GM06990 (cell line): ENCODE results near the gene SIRT5.

Experiments
- DNase-seq: peaks from one replicate; pipeline ENCODE4 v3.0.0-alpha.2; 2011; ENCODE audit not compliant: insufficient read length; ENCODE audit errors: extremely low read depth
- H3K27me3 ChIP-seq: replicated peaks from 2 replicates; pipeline ENCODE4 v1.6.0; 2011; ENCODE audit warnings: low read length; ENCODE audit not compliant: control insufficient read depth, insufficient read depth
- H3K36me3 ChIP-seq: 2 replicates; pipeline ENCODE4 v1.5.1; 2011; ENCODE audit warnings: low read length; ENCODE audit not compliant: control insufficient read depth, insufficient read depth
- H3K4me3 ChIP-seq: replicated peaks from 2 replicates; pipeline ENCODE4 v1.5.1; 2011; ENCODE audit warnings: low read depth, mild to moderate bottlenecking, control low read depth, low read length
- TF ChIP-seq, protein P1 (sequence below): IDR thresholded peaks from 2 replicates; pipeline ENCODE4 v1.5.1; 2011; ENCODE audit warnings: low read length, control low read depth, mild to moderate bottlenecking, inconsistent platforms; ENCODE audit not compliant: insufficient read depth, poor library complexity, severe bottlenecking

Gene SIRT5

DNA sequence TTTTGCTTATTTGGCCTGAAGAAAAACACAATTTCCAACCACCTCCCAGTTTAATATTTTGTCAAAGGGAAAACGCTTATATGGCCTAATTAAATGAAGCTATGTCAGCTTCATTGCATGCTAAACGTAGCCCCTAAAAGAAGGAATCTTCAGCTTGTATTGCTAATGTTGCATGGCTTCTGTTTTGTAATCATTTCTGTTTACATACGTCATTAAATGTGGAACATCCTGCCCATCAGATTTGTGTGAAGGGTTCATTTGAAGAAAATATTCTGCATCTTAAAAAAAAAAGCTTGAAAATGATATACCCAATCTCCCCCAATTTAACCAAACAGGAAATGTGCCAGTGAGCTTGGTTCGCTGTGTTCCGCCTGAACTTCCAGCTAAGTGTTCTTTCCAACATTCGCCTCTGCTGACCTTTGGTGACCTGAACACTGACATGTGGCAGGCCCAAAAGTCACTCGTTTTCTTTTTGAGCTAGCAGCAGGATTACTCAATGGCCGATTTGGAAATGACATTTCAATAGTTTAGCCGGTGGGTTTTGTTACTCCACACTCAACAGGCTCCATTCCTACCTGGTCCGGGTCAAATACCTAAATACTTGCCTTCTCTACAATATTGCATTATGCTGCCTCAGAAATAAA is 12.7 kb upstream of the SIRT5 start:
- TF ChIP-seq, protein P1, sequence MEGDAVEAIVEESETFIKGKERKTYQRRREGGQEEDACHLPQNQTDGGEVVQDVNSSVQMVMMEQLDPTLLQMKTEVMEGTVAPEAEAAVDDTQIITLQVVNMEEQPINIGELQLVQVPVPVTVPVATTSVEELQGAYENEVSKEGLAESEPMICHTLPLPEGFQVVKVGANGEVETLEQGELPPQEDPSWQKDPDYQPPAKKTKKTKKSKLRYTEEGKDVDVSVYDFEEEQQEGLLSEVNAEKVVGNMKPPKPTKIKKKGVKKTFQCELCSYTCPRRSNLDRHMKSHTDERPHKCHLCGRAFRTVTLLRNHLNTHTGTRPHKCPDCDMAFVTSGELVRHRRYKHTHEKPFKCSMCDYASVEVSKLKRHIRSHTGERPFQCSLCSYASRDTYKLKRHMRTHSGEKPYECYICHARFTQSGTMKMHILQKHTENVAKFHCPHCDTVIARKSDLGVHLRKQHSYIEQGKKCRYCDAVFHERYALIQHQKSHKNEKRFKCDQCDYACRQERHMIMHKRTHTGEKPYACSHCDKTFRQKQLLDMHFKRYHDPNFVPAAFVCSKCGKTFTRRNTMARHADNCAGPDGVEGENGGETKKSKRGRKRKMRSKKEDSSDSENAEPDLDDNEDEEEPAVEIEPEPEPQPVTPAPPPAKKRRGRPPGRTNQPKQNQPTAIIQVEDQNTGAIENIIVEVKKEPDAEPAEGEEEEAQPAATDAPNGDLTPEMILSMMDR = no peak
- no peaks in the 10 kb centered on the region for H3K27me3 ChIP-seq
- DNase-seq = no peak
- H3K36me3 ChIP-seq = no peaks in the 10 kb centered on the region
- no peak overlapping the region for H3K4me3 ChIP-seq

DNA sequence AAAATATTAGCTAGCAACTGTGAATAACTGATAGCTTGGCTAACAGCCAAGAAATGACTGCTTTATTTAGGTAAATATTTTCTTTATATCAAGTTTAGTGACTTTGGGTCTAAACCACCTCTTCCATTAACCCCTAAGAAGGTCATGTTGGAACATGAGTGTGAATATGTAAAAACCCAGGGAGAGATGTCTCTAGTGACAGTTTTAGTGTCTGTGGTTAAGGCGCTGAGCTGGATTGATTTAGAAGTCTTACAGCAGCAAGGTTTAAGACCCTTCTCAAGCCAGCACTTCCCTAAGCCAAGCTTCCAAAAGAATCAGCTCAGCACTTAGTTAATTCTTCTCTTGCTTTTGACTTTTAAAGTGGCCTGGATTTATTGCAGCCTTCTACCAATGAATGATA is 11.4 kb upstream of the SIRT5 start:
- DNase-seq = no peak
- TF ChIP-seq, protein P1 = no peak
- no peaks in the 10 kb centered on the region for H3K27me3 ChIP-seq
- no peak overlapping the region for H3K4me3 ChIP-seq
- H3K36me3 ChIP-seq = no peaks in the 10 kb centered on the region

DNA sequence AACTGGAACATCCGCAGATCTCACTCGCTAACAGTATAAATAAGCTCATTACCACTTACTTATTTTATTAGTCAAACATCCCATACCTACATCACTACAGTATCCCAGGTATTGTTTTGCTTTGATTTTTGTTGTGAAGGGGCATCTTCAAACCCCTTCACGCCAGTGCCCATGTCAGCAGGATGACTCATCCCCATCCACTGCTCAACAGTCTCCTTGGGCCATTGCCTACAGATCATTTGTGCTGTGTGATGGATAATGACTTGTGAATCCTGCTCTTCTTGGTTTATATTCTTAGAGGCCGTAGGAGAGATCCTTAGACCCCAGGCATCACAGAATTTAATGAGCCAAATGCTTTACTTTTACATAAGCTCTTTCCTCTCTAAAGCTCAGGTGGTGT is 8.5 kb upstream of the SIRT5 start:
- Histone ChIP-seq H3K4me3 (no peak overlapping the region), H3K36me3 (no peaks in the 10 kb centered on the region), H3K27me3 (no peaks in the 10 kb centered on the region)
- TF ChIP-seq, protein P1 = no peak
- no peak for DNase-seq

DNA sequence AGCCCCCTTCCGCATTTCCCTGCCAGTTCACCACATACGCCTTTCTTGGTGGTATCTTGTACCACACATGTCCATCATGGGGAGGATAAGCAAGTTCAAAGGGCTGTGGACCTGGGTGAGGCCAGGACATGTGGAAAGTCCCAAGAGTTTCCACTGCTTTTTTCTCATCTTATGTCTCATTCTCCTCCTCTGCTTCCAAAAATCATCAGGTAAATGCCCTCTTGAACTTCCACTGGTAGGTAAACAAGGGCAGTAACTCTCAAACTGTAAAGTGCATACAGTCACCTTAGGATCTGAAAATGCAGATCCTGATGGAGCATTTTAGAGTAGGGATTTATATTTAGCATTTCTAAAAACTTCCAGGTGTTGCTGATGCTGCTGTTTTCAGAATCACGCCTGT is 7.9 kb upstream of the SIRT5 start:
- DNase-seq = no peak
- TF ChIP-seq, protein P1 = no peak
- Histone ChIP-seq H3K36me3 (no peaks in the 10 kb centered on the region), H3K27me3 (no peaks in the 10 kb centered on the region), H3K4me3 (no peak overlapping the region)

DNA sequence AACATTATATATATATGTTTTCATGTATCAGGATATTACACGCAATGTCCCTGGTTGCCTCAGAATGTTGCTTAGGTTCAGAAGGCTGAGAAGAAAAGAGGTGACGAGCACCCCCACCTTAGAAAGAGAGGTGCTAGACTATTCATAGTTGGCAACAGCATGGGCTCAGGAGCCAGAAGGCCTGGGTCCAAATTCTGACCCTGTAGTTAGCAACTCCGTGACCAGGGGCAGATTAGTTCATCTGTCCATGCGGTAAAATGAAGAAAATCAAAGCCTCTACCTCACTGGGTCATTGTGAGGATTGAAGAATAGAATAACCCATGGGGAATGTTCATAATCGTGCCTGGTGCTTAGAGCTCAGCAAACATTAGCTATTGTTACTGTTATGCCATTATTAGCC is 5.4 kb upstream of the SIRT5 start:
- no peak for DNase-seq
- H3K27me3 ChIP-seq = no peaks in the 10 kb centered on the region
- TF ChIP-seq, protein P1 = no peak
- no peaks in the 10 kb centered on the region for H3K36me3 ChIP-seq
- no peak overlapping the region for H3K4me3 ChIP-seq

DNA sequence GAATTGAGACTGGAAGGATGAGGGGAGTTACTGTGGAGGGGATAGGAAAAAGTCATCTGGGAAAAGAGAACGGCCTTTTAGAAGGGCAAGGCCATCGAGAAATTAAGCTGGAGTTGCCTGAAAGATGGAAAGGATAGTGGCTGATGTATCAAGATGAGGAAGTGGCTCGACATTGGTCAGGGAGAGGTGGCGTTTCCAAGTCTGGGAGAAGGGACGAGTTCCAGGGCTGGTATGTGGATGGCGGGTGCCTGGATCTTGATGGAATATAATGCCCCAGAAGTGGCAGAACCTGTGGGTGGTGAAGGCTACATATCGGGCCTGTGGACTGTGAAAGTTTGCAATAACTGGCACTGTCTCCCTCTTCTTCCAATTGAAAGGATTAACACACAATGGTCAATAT is 2.2 kb upstream of the SIRT5 start:
- Histone ChIP-seq H3K27me3 (no peaks in the 10 kb centered on the region), H3K36me3 (no peaks in the 10 kb centered on the region), H3K4me3 (no peak overlapping the region)
- DNase-seq = no peak
- TF ChIP-seq, protein P1 = no peak
